Activated effector memory CD4-positive, alpha-beta T cell treated with Interleukin-2 at 50 U/mL for 16 hours (primary cell): Measurements from ENCODE around the gene POLL.
A peak's percentile ranks its signal among the peaks of the same experiment; 100 is the strongest.
"Not testable (repeated sequence)": the region's sequence is repeated elsewhere in the genome, so short reads cannot be mapped to it uniquely, and the experiment has no call there.

ENCODE experiments used
- DNase-seq: peaks from one replicate; pipeline ENCODE4 v3.0.0-alpha.2; 2020

Gene POLL

GRCh38 chr10:101587725-101588653 lies at the start of gene POLL, which contains the start of gene DPCD:
POLL (minus strand) TSS chr10:101588257; CDS start chr10:101587360, 897 bp downstream.
DPCD (plus strand) TSS chr10:101588321; CDS start chr10:101588337, 16 bp downstream.
- DNase-seq: peak; percentile 83

- DNase-seq: not testable (repeated sequence)
These were observed 45.5 kb upstream of the POLL start for GRCh38 chr10:101633510-101633909.

GRCh38 chr10:101631821-101632475 lies 43.9 kb upstream of the POLL start:
- DNase-seq: no peak

GRCh38 chr10:101630633-101630920 lies 42.5 kb upstream of the POLL start:
- DNase-seq: no peak

GRCh38 chr10:101629837-101630632 lies 42.0 kb upstream of the POLL start:
- no peak for DNase-seq

GRCh38 chr10:101625821-101626412 lies 37.9 kb upstream of the POLL start:
- DNase-seq: no peak

- DNase-seq: no peak
These were observed 36.6 kb upstream of the POLL start for GRCh38 chr10:101624526-101625102.

GRCh38 chr10:101623528-101623927 lies 35.5 kb upstream of the POLL start:
- DNase-seq: no peak

- no peak for DNase-seq
These were observed 31.9 kb upstream of the POLL start for GRCh38 chr10:101619983-101620382.

GRCh38 chr10:101618871-101619270 lies 30.8 kb upstream of the POLL start:
- DNase-seq: no peak

- DNase-seq: no peak
These were observed 29.9 kb upstream of the POLL start for GRCh38 chr10:101617824-101618568.

- DNase-seq: no peak
These were observed 29.2 kb upstream of the POLL start for GRCh38 chr10:101617102-101617823.

GRCh38 chr10:101616415-101617101 lies 28.5 kb upstream of the POLL start:
- no peak for DNase-seq

- DNase-seq: no peak
These were observed 27.6 kb upstream of the POLL start for GRCh38 chr10:101615525-101616116.

- no peak for DNase-seq
These were observed 26.8 kb upstream of the POLL start for GRCh38 chr10:101614663-101615524.

- DNase-seq: no peak
These were observed 25.6 kb upstream of the POLL start for GRCh38 chr10:101613646-101614045.

GRCh38 chr10:101612872-101613271 lies 24.8 kb upstream of the POLL start:
- DNase-seq: no peak

- no peak for DNase-seq
These were observed 24.0 kb upstream of the POLL start for GRCh38 chr10:101612086-101612485.
